ENCODE measurements around the gene GPR146. TPM values are rescaled to one million over a fixed set of nuclear protein-coding genes. Genes with fewer than 3 reads are reported as not detected.

The GPR146 gene
- total and polyA plus RNA-seq, 2 of the 13 experiments (the other 11 are each of a cell fraction or from before 2014, with no cell fraction given): 2.0 to 15.9 TPM

- WGBS (ENCODE audit: low lambda C conversion rate): 80% methylated on average over 2 of the region's 14 CpGs
- POLR2A ChIA-PET: interaction anchor here (0.9 to 1.2 kb wide), 5 partner anchors 23 to 90 kb away, joined by 3 to 8 read pairs (median 3); no protein-coding TSS in a partner anchor
- FAIRE-seq (no peak), DNase-seq (ENCODE audit: low spot score) (no peak), ATAC-seq (no peak)
- no peaks in the 10 kb centered on the region for H3K27me3 ChIP-seq (ENCODE audit: control insufficient read depth in 1 of 2, insufficient read depth in 2 of 2, low read length in 2 of 2)
- no peak overlapping the region for H3K4me3 ChIP-seq (replicated peaks in 1 of 3; ENCODE audit: insufficient read depth in 1 of 3, low read depth in 2 of 3, low read length in 3 of 3)
- H3K4me1 ChIP-seq (ENCODE audit: insufficient read depth, low read length): peaks cover 34% of the 10 kb centered on the region
- no peaks in the 10 kb centered on the region for H4K20me1 ChIP-seq (ENCODE audit: insufficient read depth, low read length)
- no peak overlapping the region for H3K9ac ChIP-seq (ENCODE audit: insufficient read depth, low read depth, low read length)
- no peaks in the 10 kb centered on the region for H3K9me3 ChIP-seq (ENCODE audit: low read length)
- H2AFZ ChIP-seq (ENCODE audit: low read length): no peak overlapping the region
- no TSS peak for BruUV-seq (replicated peaks)
- intact Hi-C loops (cut with micrococcal nuclease; ENCODE audit: unreplicated experiment) (no loop called here), in situ Hi-C loops (cut with HindIII; ENCODE audit: extremely low pct_ligation_motif_present, low pct_unique_long_range_greater_than_20kb) (loop anchor here (5.0 kb wide), 1 partner anchor 76 kb away; no protein-coding TSS in a partner anchor)
- H3K4me2 ChIP-seq (ENCODE audit: low read depth, low read length): peak overlapping the region; percentile 24; the same call in 1 of the 2 replicates
- no peak overlapping the region for H3K27ac ChIP-seq (ENCODE audit: extremely low read length, insufficient read depth, low read length)
- peaks cover 0 to 4% of the 10 kb centered on the region in 2 experiments; a peak in 2 of 5 replicates for H3K36me3 ChIP-seq (replicated peaks in 1 of 2; ENCODE audit: control insufficient read depth in 1 of 2, insufficient read depth in 2 of 2, low read length in 2 of 2)
- TF ChIP-seq ZNF816 (CRISPR knock-in tag; IDR thresholded peaks at IDR 0.05; ENCODE audit: borderline replicate concordance): no peak
- TF ChIP-seq NFIC (IDR thresholded peaks at IDR 0.05; ENCODE audit: low read length): no peak
- no peak for TF ChIP-seq ZNF609 (CRISPR knock-in tag; IDR thresholded peaks at IDR 0.05; ENCODE audit: borderline replicate concordance)
- no peak for TF ChIP-seq ZBTB20 (CRISPR knock-in tag; IDR thresholded peaks at IDR 0.05; ENCODE audit: borderline replicate concordance, low read depth)
- TF ChIP-seq CERS6 (CRISPR knock-in tag; IDR thresholded peaks at IDR 0.05): no peak
- TF ChIP-seq SRF (IDR thresholded peaks at IDR 0.05; ENCODE audit: low read depth, low read length): no peak
- CTCF ChIA-PET (ENCODE audit: low intra/inter-chr PET ratio, low total read pairs): interaction anchor here (1.5 kb wide), 1 partner anchor 75 kb away, joined by 4 read pairs; no protein-coding TSS in a partner anchor
- no peaks in the 10 kb centered on the region for H3K79me2 ChIP-seq (ENCODE audit: insufficient read depth, low read length)
Observed at GRCh38 chr7:1068013-1068412, 23.7 kb downstream of the GPR146 start.

Data from HepG2 (cell line).